ENCODE results near the gene SLC22A1.

- TF ChIP-seq CTCF (IDR thresholded peaks at IDR 0.05) (no peak), JUN (CRISPR knock-in tag; IDR thresholded peaks at IDR 0.05) (no peak), ZNF121 (CRISPR knock-in tag; IDR thresholded peaks at IDR 0.05) (no peak)
- TF ChIP-seq, protein P1, sequence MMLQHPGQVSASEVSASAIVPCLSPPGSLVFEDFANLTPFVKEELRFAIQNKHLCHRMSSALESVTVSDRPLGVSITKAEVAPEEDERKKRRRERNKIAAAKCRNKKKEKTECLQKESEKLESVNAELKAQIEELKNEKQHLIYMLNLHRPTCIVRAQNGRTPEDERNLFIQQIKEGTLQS (CRISPR knock-in tag; conservative IDR thresholded peaks at IDR 0.05), result no peak
Measured at GRCh38 chr6:160093946-160094345, 27.7 kb upstream of the SLC22A1 start.
